ENCODE results near the gene KLHL28.

The KLHL28 gene

DNA sequence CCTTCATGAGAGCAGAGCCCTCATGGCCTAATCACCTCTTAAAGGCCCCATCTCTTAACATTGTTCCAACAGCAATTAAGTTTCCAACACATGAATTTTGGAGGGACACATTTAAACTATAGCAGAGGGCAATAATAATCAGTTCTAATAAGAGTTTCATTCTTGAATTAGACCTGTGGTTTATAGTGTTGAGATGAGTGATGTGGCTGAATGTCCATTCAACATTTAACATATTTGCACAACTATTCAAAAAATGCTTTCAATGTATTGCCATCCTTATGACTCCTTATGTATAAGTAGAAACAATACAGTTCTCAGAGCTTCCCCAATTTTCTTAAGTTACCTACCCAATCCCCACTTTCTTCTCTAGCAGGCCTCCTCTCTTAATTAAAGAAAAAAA, 21.5 kb downstream of the KLHL28 start:
- H2AFZ ChIP-seq (ENCODE audit: low read depth): no peak overlapping the region
- H3K27me3 ChIP-seq (ENCODE audit: insufficient read depth, low read depth): no peaks in the 10 kb centered on the region
- H3K36me3 ChIP-seq (ENCODE audit: insufficient read depth): no peaks in the 10 kb centered on the region
- no peaks in the 10 kb centered on the region for H4K20me1 ChIP-seq (ENCODE audit: insufficient read depth)
- no peak overlapping the region for H3K27ac ChIP-seq
- H3K4me2 ChIP-seq: no peak overlapping the region
- no peak overlapping the region for H3K4me3 ChIP-seq (IDR thresholded peaks at IDR 0.05; ENCODE audit: insufficient read depth, low read depth, low read length)
- H3K4me1 ChIP-seq (ENCODE audit: low read depth, poor library complexity, severe bottlenecking): no peaks in the 10 kb centered on the region
- no peaks in the 10 kb centered on the region for H3K79me2 ChIP-seq (ENCODE audit: insufficient read depth, low read depth)
- no peak overlapping the region for H3K9ac ChIP-seq
- no peak for TF ChIP-seq CTCF (conservative IDR thresholded peaks at IDR 0.05; ENCODE audit: low read depth, low read length)

- H3K36me3 ChIP-seq (ENCODE audit: insufficient read depth): no peaks in the 10 kb centered on the region
- no peak overlapping the region for H3K9ac ChIP-seq
- no peak overlapping the region for H3K27ac ChIP-seq
- H3K4me2 ChIP-seq: no peak overlapping the region
- H3K4me1 ChIP-seq (ENCODE audit: low read depth, poor library complexity, severe bottlenecking): no peaks in the 10 kb centered on the region
- no peak overlapping the region for H3K4me3 ChIP-seq (IDR thresholded peaks at IDR 0.05; ENCODE audit: insufficient read depth, low read depth, low read length)
- no peak overlapping the region for H2AFZ ChIP-seq (ENCODE audit: low read depth)
- TF ChIP-seq CTCF (conservative IDR thresholded peaks at IDR 0.05; ENCODE audit: low read depth, low read length): no peak
- no peaks in the 10 kb centered on the region for H3K79me2 ChIP-seq (ENCODE audit: insufficient read depth, low read depth)
- no peaks in the 10 kb centered on the region for H4K20me1 ChIP-seq (ENCODE audit: insufficient read depth)
- no peaks in the 10 kb centered on the region for H3K27me3 ChIP-seq (ENCODE audit: insufficient read depth, low read depth)
Measured at GRCh38 chr14:44937547-44937946, 24.2 kb downstream of the KLHL28 start.

GRCh38 chr14:44935155-44935554, 26.6 kb downstream of the KLHL28 start:
- no peak overlapping the region for H3K9ac ChIP-seq
- no peak for TF ChIP-seq CTCF (conservative IDR thresholded peaks at IDR 0.05; ENCODE audit: low read depth, low read length)
- H3K79me2 ChIP-seq (ENCODE audit: insufficient read depth, low read depth): no peaks in the 10 kb centered on the region

DNA sequence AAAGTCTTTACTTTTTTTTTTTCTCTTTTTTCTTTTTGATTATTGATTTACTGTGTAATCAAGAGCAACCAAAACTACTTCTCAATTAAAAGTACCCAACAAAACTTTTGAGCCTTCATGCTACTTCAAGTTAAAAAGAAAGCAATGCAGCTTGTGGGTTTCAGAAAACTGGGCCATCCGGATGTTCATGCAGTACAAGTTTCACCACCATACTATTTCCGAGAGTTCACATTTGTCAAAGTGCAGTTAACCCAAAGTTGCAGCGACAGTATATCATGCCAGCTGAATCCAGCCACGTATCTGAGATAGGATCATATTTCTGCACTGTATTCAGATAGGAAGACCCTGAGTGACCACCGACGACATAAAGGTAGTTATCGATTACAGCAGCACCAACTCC, 33.0 kb downstream of the KLHL28 start:
- TF ChIP-seq CTCF (conservative IDR thresholded peaks at IDR 0.05; ENCODE audit: low read depth, low read length): no peak
- H3K27me3 ChIP-seq (ENCODE audit: insufficient read depth, low read depth): no peaks in the 10 kb centered on the region
- H3K4me1 ChIP-seq (ENCODE audit: low read depth, poor library complexity, severe bottlenecking): no peaks in the 10 kb centered on the region
- no peaks in the 10 kb centered on the region for H4K20me1 ChIP-seq (ENCODE audit: insufficient read depth)
- no peak overlapping the region for H2AFZ ChIP-seq (ENCODE audit: low read depth)
- no peaks in the 10 kb centered on the region for H3K79me2 ChIP-seq (ENCODE audit: insufficient read depth, low read depth)
- no peak overlapping the region for H3K4me2 ChIP-seq
- no peak overlapping the region for H3K27ac ChIP-seq
- no peak overlapping the region for H3K9ac ChIP-seq
- no peaks in the 10 kb centered on the region for H3K36me3 ChIP-seq (ENCODE audit: insufficient read depth)
- no peak overlapping the region for H3K4me3 ChIP-seq (IDR thresholded peaks at IDR 0.05; ENCODE audit: insufficient read depth, low read depth, low read length)

More at GRCh38 chr14:44935155-44935554, 26.6 kb downstream of the KLHL28 start:
- Histone ChIP-seq H3K4me3 (IDR thresholded peaks at IDR 0.05; ENCODE audit: insufficient read depth, low read depth, low read length) (no peak overlapping the region), H3K36me3 (ENCODE audit: insufficient read depth) (no peaks in the 10 kb centered on the region), H2AFZ (ENCODE audit: low read depth) (no peak overlapping the region), H3K4me1 (ENCODE audit: low read depth, poor library complexity, severe bottlenecking) (no peaks in the 10 kb centered on the region), H4K20me1 (ENCODE audit: insufficient read depth) (no peaks in the 10 kb centered on the region), H3K4me2 (no peak overlapping the region), H3K27ac (no peak overlapping the region), H3K27me3 (ENCODE audit: insufficient read depth, low read depth) (no peaks in the 10 kb centered on the region)

Measured in KMS-11 (cell line).